Umbilical cord (tissue), 2 donors: ENCODE data around the gene TBX21. TPM values are rescaled to one million over a fixed set of nuclear protein-coding genes. Genes with fewer than 3 reads are reported as not detected.
"Not testable (repeated sequence)": the region's sequence is repeated elsewhere in the genome, so short reads cannot be mapped to it uniquely, and the experiment has no call there.

Experiments used
- DNase-seq: peaks from one replicate; pipeline ENCODE4 v3.0.0-alpha.2; 2015; ENCODE audit warnings: low spot score
- total RNA-seq: library from RNA; depleted of rRNA; stranded (reverse); fragments of >200 nt; gene quantifications from one replicate; pipeline ENCODE4 v1.2.3, GENCODE V29; 2014; ENCODE audit warnings: low replicate concordance; ENCODE audit not compliant: insufficient read depth

The TBX21 gene
- total RNA-seq, 1 donor from 2014 or later = 1.4 TPM

DNA sequence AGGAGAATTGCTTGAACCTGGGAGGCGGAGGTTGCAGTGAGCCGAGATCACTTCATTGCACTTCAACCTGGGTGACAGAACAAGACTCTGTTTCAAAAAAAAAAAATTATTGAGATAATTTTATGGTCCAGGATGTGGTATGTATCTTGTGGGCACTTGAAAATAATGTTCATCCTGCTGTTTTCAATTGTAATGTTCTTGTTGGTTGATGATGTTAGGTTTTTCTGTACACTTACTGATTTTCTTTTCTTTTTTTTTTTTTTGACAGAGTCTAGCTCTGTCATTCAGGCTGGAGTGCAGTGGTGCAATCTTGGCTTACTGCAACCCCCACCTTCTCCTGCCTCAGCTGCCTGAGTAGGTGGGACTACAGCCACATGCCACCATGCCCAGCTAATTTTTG, 29.7 kb downstream of the TBX21 start:
- no peak for DNase-seq

DNA sequence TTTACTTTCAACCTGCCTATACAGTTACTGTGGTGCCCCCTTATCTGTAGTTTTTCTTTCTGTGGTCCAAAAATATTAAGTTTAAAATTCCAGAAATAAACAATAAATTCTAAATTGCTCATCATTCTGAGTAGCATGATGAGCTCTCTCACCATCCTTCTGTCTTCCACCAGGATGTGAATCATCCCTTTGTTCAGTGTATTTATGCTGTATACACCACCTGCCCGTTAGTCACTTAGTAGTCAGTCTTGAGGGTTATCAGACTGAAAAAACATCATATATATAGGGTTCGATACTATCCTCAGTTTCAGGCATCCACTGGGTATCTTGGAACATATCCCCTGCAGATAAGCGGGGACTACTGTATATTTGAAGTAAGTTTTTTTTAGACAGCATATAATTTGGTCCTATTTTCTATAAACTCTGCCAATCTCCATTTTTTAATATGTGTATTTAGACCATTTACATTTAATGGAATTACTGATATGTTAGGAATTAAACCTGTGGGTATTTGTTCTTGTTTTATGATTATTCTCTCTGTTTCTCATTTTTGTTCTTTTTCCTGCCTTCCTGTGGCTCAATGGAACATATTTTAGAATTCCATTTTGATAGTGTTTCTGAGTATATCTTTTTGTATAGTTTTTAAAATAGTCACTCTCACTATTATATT, 31.0 kb downstream of the TBX21 start:
- DNase-seq = no peak

DNA sequence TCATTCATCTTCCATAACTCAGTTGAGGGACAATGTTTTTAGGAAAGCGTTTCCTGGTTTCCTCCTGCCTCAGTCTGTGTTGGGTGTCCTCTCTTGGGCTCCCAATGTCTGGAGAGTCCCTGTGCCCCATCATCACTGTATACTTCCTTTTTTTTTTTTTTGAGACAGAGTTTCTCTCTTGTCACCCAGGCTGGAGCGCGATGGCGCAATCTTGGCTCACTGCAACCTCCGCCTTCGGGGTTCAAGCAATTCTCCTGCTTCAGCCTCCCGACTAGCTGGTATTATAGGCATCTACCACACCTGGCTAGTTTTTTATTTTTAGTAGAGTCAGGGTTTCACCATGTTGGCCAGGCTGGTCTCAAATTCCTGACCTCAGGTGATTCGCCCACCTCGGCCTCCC, 40.6 kb downstream of the TBX21 start:
- not testable (repeated sequence) for DNase-seq

DNA sequence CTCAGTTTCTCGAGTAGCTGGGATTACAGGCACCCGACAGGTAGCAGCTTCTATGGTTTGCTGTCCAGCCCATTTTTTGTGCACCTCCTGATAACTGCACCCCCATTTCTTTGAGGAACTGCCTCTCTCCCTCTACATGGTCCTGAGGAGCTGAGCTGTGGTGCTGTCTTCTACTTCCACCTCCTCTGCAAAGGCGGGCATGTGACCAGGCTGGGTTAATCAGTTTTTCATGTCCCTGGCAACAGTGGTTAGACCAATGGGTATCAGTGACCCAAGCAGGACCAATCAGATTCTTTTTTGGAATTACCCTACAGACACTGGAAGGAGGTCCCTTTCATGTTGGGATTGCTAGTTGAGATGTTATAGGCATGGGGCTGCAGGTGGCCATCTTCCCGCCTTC, 41.3 kb downstream of the TBX21 start:
- DNase-seq = no peak

DNA sequence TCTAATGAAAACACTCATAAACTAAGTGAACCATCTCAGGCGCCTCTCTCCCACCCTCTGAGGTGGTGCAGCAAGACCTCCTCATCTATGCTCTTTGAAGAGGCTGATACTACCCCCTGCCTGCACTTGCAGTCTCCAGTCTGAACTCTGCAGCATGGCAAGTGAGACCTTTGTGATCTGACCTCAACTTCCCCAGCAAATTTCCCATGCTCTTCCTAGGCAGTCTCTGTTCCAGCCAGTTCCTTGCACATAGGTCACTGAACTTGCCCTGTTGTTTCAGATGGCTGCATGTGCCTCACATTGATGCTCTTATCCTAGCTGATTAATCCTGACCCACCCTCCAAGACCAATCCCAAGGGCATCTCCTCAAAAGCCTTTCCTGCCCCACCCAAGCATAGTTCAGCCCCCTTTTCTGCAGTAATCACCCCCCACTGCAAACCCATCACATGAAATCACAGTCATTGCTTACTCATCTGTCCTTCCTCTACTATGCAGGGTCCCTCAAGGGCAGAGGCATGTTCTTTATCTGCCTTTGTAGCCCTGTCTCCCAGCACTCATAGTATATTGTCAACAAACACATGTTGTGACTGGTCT, 42.0 kb downstream of the TBX21 start:
- DNase-seq = no peak

DNA sequence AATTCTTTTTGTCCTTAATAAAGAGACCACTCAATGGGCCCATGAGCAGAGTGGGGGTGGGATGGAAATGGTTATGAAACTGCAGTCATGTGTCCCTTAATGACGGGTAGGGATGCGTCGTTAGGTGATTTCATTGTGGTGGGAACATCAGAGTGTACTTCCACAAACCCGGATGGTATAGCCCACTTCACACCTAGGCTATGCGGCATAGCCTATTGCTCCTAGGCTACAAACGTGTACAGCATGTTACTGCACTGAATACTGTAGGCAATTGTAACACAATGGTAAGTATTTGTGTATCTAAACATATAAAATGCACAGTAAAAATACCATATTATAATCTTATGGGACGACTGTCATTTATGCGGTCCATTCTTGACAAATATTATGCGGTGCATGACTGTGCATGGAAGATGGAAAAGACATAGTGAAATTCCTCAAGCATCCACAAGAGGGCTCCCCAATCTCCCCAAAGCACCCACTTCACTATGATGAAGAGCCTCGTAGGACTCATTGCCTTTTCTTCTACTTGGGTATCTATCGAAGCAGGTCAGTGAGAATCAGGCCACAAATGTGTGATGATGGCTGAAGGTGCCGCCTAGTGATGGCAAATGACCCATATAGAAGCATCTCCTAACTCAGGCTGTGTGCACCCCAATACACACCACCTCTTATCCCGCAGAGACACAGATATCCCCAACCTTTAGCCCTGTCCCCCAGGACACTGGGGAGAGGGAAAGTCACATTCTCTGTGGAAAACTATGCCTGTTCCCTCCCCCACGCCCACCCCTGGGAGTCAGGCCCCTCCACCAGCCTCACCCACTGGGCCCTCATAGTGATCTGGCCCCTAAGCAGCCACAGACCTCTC, 43.5 kb downstream of the TBX21 start:
- DNase-seq = peak; percentile 8

DNA sequence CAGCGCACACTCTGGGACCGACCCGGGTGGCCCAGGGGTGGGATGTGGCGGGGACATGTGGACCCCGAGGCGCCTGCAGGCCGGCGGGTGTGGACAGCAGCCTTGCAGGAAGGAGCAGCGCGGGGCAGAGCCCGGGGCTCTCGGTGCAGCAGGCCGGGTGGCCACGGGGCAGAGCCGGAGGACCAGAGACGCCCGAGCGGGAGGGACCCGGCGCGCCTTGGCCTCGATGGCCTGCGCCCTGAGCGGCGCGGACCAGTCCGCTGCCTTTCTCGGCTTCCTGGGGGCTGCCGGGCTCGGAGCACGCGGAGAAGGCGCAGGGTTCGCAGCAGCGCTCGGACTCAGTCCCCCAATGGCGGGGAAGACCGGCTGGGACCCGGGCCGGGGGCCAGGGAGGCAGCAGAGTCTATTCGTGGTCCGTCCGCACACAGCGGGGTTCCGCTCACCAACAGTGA, 45.2 kb downstream of the TBX21 start:
- DNase-seq = no peak

DNA sequence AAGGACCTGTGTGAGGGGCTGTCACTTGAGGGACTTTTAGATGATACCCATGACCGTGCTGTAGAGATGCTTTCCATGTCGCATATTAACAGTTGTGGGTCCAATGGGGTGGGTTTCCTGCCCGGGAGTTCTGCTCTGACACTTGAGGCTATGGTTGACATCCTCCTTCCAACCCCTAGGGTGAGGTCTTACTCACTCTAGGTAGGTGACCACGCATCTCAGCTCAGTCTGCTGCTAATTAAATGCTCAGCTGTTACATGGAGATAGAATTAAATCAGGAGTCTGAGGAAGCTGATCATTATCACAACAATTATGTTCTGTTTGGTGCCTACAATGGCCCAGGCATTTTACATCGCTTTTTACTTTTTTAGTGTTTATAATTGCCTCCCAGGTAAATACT, 48.4 kb downstream of the TBX21 start:
- no peak for DNase-seq

DNA sequence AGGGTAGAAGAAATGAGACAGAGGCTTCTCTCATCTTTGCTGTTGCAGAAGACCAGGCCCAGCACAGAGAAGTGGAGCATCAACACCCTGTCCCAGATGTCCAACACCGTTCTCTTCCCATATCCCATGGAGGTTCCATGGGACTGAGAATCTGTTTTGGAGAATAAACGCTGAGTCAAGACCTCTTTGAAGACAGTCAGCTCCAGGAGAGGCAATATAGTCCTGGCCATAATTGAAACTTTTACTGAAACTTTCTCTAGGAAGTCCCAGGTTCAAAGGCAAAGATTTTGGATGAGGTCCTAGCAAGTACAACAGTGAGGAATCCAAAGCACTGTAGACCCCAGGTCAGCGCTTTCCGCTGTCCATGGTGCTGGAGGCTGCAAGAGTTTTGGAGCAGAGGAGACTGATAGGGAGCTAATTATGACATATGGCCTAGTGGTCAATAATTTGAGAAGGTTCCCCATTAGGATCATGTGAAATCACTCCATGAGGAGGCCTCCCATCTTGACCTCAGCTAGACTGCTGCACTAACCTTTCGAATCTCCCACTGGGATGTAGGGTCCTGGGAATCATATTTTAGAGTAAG, 52.6 kb downstream of the TBX21 start:
- peak; percentile 23 for DNase-seq

DNA sequence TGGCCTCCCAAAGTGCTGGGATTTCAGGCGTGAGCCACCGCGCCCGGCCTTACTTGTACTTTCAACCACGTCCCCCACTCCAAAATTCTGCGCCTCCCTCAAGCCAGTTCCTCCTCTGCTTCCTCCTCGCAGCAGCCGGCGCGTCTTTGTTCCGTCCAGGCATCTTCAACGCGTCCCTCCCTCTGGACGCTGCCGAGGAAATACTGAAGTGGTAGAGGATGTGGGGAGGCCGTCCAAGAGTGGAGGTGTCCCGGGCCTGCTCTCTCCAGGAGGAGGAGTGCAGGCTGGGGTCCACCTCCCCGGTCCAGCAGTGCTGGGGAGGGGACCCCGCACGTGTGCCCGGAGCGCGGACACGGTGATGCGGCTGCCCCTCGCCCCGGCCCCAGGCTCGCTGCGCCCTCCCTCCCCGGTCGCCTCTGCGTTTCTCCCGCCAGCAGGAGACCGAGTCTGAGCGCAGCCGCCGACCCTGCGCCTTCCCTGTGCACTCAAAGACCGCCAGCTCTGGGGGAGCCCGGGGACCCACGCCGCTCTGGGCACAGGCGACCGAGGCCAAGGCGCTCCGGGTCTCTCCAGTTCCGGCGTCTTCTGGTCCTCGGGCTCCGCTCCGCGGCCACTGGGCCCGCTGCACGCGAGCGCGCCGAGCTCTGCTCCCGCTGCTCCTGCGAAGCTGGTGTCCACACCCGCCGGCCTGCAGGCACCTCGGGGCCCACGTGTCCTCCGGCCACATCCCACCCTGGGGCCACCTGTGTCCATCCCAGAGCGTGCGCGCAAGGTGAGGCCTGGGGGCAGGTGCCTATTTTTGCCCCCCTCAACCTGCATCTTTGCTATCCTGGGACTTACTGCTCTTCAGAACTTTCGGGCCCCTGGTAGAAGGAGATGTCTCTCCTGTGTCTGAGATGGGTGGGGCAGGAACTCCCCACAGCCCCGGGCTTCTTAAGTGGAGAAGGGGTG, 56.9 kb downstream of the TBX21 start:
- DNase-seq = peak; percentile 43

DNA sequence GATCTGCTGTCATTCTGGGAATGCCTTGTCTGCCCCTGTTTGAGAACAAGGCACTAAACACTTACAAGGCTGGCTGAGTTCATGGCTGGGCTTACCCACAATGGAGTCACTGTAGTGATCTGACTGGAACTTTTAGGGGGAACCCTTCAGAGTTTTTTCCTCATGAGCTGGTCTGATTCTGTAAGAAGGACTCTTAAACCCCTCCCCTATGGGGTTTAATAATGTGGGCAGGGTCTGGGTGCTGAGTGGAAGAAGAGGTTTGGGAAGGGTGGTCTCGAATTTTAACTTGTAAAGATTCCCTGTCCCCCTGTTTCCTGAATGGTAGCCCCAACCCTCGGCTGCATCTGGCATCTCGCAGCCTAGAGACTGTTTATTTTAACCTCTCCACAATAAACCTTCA, 58.0 kb downstream of the TBX21 start:
- no peak for DNase-seq

DNA sequence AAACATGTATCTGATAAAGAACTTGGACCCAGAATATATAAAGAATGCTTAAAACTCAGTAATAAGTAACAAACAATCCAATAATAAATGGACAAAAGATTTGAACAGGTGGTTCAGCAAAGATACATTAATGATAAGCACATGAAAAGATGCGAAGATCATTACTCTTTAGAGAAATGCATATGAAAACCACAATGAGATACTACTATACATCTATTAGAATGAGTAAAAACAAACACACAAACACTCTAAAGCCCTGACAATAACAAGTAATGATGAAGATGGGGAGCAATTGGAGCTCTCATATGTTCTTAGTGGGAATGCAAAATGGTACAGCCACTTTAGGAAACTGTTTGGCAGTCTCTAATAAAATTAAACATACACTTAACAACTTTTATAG, 59.4 kb downstream of the TBX21 start:
- no peak for DNase-seq

DNA sequence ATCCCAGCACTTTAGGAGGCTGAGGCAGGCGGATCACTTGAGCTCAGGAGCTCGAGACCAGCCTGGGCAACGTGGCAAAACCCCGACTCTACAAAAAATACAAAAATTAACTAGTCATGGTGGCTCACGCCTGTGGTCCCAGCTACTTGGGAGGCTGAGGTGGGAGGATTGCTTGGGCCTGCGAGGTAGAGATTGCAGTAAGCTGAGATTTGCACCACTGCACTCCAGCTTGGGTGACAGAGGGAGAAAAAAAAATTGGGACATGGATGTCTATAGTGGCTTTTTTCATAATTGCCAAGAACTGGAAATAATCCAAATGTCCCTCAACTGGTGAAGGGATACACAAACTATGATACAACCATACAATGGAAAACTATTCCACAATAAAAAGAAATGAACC, 59.9 kb downstream of the TBX21 start:
- no peak for DNase-seq

Other genes with a start within 250 kb of the TBX21 start
- gene NPEPPS, start 202.1 kb upstream of the TBX21 start, total RNA-seq = 168 TPM
- gene KPNB1, start 83.3 kb upstream of the TBX21 start, total RNA-seq = 163 TPM
- 6.3 TPM for gene TBKBP1, start 39.1 kb upstream of the TBX21 start, total RNA-seq
- 3.4 TPM for gene OSBPL7, start 88.6 kb downstream of the TBX21 start, total RNA-seq
- 5.3 TPM for gene MRPL10, start 98.3 kb downstream of the TBX21 start, total RNA-seq
- gene LRRC46, start 98.4 kb downstream of the TBX21 start, total RNA-seq = 2.4 TPM
- 27.0 TPM for gene SCRN2, start 108.0 kb downstream of the TBX21 start, total RNA-seq
- gene SP6, start 117.9 kb downstream of the TBX21 start, total RNA-seq = 2.2 TPM
- gene SP2, start 163.0 kb downstream of the TBX21 start, total RNA-seq = not detected
- gene PNPO, start 208.3 kb downstream of the TBX21 start, total RNA-seq = 7.5 TPM
- gene PRR15L, start 224.6 kb downstream of the TBX21 start, total RNA-seq = not detected
- 30.1 TPM for gene CDK5RAP3, start 237.9 kb downstream of the TBX21 start, total RNA-seq